ENCODE data around the gene WDSUB1.
A peak's percentile ranks its signal among the peaks of the same experiment; 100 is the strongest.

WDSUB1 gene

GRCh38 chr2:159265171-159265576, 21.3 kb downstream of the WDSUB1 start:
- peak; percentile 70 for DNase-seq

GRCh38 chr2:159262904-159263303, 23.6 kb downstream of the WDSUB1 start:
- DNase-seq, result no peak

- no peak for DNase-seq
Observed at GRCh38 chr2:159262226-159262625, 24.3 kb downstream of the WDSUB1 start.

GRCh38 chr2:159256159-159256558, 30.3 kb downstream of the WDSUB1 start:
- no peak for DNase-seq

GRCh38 chr2:159252905-159253304, 33.6 kb downstream of the WDSUB1 start:
- no peak for DNase-seq

- no peak for DNase-seq
Observed at GRCh38 chr2:159251296-159252173, 35.0 kb downstream of the WDSUB1 start.

- DNase-seq, result peak; percentile 59
Observed at GRCh38 chr2:159249990-159250715, 36.4 kb downstream of the WDSUB1 start.

- no peak for DNase-seq
Observed at GRCh38 chr2:159246325-159246988, 40.0 kb downstream of the WDSUB1 start.

- no peak for DNase-seq
Observed at GRCh38 chr2:159243529-159243928, 43.0 kb downstream of the WDSUB1 start.

- no peak for DNase-seq
Observed at GRCh38 chr2:159234868-159235267, 51.6 kb downstream of the WDSUB1 start.

- no peak for DNase-seq
Observed at GRCh38 chr2:159232456-159233170, 53.9 kb downstream of the WDSUB1 start.

GRCh38 chr2:159230145-159230877, 56.2 kb downstream of the WDSUB1 start:
- DNase-seq, result no peak

GRCh38 chr2:159229476-159230144, 56.9 kb downstream of the WDSUB1 start:
- DNase-seq, result no peak

GRCh38 chr2:159228081-159228581, 58.4 kb downstream of the WDSUB1 start:
- no peak for DNase-seq

GRCh38 chr2:159227467-159227866, 59.0 kb downstream of the WDSUB1 start:
- DNase-seq, result no peak

- DNase-seq, result no peak
Observed at GRCh38 chr2:159226608-159227385, 59.7 kb downstream of the WDSUB1 start.

- peak; percentile 36 for DNase-seq
Observed at GRCh38 chr2:159226059-159226461, 60.4 kb downstream of the WDSUB1 start.

GRCh38 chr2:159225025-159226016, 61.2 kb downstream of the WDSUB1 start:
- DNase-seq, result no peak
